ENCODE data around the gene SDSL.

The SDSL gene

GRCh38 chr12:113440336-113440735 lies 18.2 kb downstream of the SDSL start:
- H3K27me3 ChIP-seq (ENCODE audit: control insufficient read depth in 1 of 2, insufficient read depth in 2 of 2, low read length in 2 of 2), result peaks cover 0 to 10% of the 10 kb centered on the region in 2 donors
- no peak overlapping the region for H3K9ac ChIP-seq (ENCODE audit: low read length)
- no peak overlapping the region for H3K4me3 ChIP-seq (ENCODE audit: low read depth in 1 of 2, low read length in 2 of 2)
- no peaks in the 10 kb centered on the region for H3K4me1 ChIP-seq (ENCODE audit: insufficient read depth, low read length)
- H3K36me3 ChIP-seq (ENCODE audit: insufficient read depth, low read length), result no peaks in the 10 kb centered on the region
- H3K9me3 ChIP-seq (ENCODE audit: low read length), result no peaks in the 10 kb centered on the region
- H3K27ac ChIP-seq (ENCODE audit: low read depth, low read length), result no peak overlapping the region

GRCh38 chr12:113440947-113441782 lies 19.0 kb downstream of the SDSL start:
- Histone ChIP-seq H3K4me1 (ENCODE audit: insufficient read depth, low read length) (no peaks in the 10 kb centered on the region), H3K27ac (ENCODE audit: low read depth, low read length) (no peak overlapping the region), H3K4me3 (ENCODE audit: low read depth in 1 of 2, low read length in 2 of 2) (no peak overlapping the region), H3K9me3 (ENCODE audit: low read length) (no peaks in the 10 kb centered on the region), H3K36me3 (ENCODE audit: insufficient read depth, low read length) (no peaks in the 10 kb centered on the region), H3K27me3 (ENCODE audit: control insufficient read depth in 1 of 2, insufficient read depth in 2 of 2, low read length in 2 of 2) (peaks cover 0 to 10% of the 10 kb centered on the region in 2 donors), H3K9ac (ENCODE audit: low read length) (no peak overlapping the region)

- no peak overlapping the region for H3K27ac ChIP-seq (ENCODE audit: low read depth, low read length)
- H3K27me3 ChIP-seq (ENCODE audit: control insufficient read depth in 1 of 2, insufficient read depth in 2 of 2, low read length in 2 of 2), result peaks cover 0 to 10% of the 10 kb centered on the region in 2 donors
- no peak overlapping the region for H3K4me3 ChIP-seq (ENCODE audit: low read depth in 1 of 2, low read length in 2 of 2)
- H3K36me3 ChIP-seq (ENCODE audit: insufficient read depth, low read length), result no peaks in the 10 kb centered on the region
- no peak overlapping the region for H3K9ac ChIP-seq (ENCODE audit: low read length)
- no peaks in the 10 kb centered on the region for H3K9me3 ChIP-seq (ENCODE audit: low read length)
- no peaks in the 10 kb centered on the region for H3K4me1 ChIP-seq (ENCODE audit: insufficient read depth, low read length)
These were observed 20.9 kb downstream of the SDSL start for GRCh38 chr12:113443030-113443539.

DNA sequence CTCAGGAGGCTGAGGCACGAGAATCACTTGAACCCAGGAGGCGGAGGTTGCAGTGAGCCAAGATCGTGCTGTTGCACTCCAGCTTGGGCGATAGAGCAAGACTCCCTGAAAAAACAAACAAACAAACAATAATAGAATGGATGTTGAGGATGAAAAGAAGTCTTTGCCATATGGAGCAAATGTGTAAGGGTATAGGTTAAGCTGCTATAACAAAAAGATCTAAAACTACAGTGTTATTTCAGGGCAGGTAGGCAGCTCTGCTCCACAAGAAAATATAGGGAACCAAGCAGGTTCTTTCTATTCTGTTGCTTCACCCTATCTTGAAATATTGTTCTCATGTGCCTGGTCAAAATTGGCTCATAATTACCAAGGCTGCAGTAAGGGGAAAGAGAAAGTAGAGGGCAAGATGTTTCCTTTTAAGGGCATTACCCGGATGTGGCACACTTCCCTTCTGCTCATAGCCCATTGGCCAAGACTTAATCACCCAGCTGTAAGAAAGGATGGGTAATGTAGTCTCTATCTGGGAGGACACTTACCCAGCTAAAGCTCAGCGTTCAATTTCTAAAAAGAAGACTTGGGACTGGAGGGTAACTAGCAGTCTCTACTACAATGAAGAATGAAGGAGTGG lies 23.5 kb downstream of the SDSL start:
- Histone ChIP-seq H3K9ac (ENCODE audit: low read length) (no peak overlapping the region), H3K4me1 (ENCODE audit: insufficient read depth, low read length) (no peaks in the 10 kb centered on the region), H3K27me3 (ENCODE audit: control insufficient read depth in 1 of 2, insufficient read depth in 2 of 2, low read length in 2 of 2) (peaks cover 0 to 5% of the 10 kb centered on the region in 2 donors)

GRCh38 chr12:113448873-113449272 lies 26.7 kb downstream of the SDSL start:
- no peak overlapping the region for H3K9ac ChIP-seq (ENCODE audit: low read length)
- no peaks in the 10 kb centered on the region for H3K9me3 ChIP-seq (ENCODE audit: low read length)
- no peaks in the 10 kb centered on the region for H3K36me3 ChIP-seq (ENCODE audit: insufficient read depth, low read length)
- no peaks in the 10 kb centered on the region for H3K4me1 ChIP-seq (ENCODE audit: insufficient read depth, low read length)
- H3K27ac ChIP-seq (ENCODE audit: low read depth, low read length), result no peak overlapping the region
- H3K4me3 ChIP-seq (ENCODE audit: low read depth in 1 of 2, low read length in 2 of 2), result no peak overlapping the region
- no peaks in the 10 kb centered on the region for H3K27me3 ChIP-seq (ENCODE audit: control insufficient read depth in 1 of 2, insufficient read depth in 2 of 2, low read length in 2 of 2)

More for the DNA sequence above, 23.5 kb downstream of the SDSL start:
- no peak overlapping the region for H3K4me3 ChIP-seq (ENCODE audit: low read depth in 1 of 2, low read length in 2 of 2)
- no peaks in the 10 kb centered on the region for H3K9me3 ChIP-seq (ENCODE audit: low read length)
- no peak overlapping the region for H3K27ac ChIP-seq (ENCODE audit: low read depth, low read length)
- no peaks in the 10 kb centered on the region for H3K36me3 ChIP-seq (ENCODE audit: insufficient read depth, low read length)

DNA sequence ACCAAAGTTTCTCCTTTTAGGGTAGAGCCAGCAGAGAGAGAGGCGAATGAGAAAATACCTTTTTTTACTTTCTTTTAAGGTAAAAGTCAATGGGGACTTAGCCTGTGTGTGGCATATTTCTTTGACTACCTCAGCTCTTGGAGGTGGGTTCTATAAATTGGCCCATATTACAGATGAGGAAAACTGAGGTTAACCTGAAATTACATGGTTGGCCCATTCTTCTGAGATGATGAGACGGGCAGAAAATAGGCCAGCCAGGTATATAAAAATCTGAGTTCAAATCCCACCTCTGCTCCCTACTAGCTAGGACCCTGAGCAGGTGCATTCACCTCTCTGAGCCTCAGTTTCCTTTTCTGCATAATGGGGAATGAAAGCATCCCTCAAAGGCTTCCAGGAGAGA lies 27.1 kb downstream of the SDSL start:
- no peak overlapping the region for H3K27ac ChIP-seq (ENCODE audit: low read depth, low read length)
- no peaks in the 10 kb centered on the region for H3K27me3 ChIP-seq (ENCODE audit: control insufficient read depth in 1 of 2, insufficient read depth in 2 of 2, low read length in 2 of 2)
- H3K9ac ChIP-seq (ENCODE audit: low read length), result no peak overlapping the region

DNA sequence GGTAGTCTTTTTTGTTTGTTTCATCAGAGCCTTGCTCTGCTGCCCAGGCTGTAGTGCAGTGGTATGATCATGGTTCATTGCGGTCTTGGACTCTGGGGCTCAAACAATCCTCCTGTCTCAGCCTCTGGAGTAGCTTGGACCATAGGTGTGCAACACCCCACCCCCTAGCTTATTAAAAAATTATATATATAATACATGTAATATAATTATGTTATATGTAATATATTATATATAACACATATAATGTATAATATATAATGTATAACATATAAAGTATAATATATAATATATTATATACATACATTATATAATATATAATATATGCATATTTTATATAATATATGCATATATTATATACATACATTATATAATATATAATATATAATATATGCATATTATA lies 27.7 kb downstream of the SDSL start:
- Histone ChIP-seq H3K36me3 (ENCODE audit: insufficient read depth, low read length) (no peaks in the 10 kb centered on the region), H3K4me3 (ENCODE audit: low read depth in 1 of 2, low read length in 2 of 2) (no peak overlapping the region), H3K27ac (ENCODE audit: low read depth, low read length) (no peak overlapping the region), H3K9ac (ENCODE audit: low read length) (no peak overlapping the region), H3K4me1 (ENCODE audit: insufficient read depth, low read length) (no peaks in the 10 kb centered on the region), H3K27me3 (ENCODE audit: control insufficient read depth in 1 of 2, insufficient read depth in 2 of 2, low read length in 2 of 2) (no peaks in the 10 kb centered on the region), H3K9me3 (ENCODE audit: low read length) (no peaks in the 10 kb centered on the region)

More for the DNA sequence above, 27.1 kb downstream of the SDSL start:
- Histone ChIP-seq H3K36me3 (ENCODE audit: insufficient read depth, low read length) (no peaks in the 10 kb centered on the region), H3K4me1 (ENCODE audit: insufficient read depth, low read length) (no peaks in the 10 kb centered on the region), H3K4me3 (ENCODE audit: low read depth in 1 of 2, low read length in 2 of 2) (no peak overlapping the region), H3K9me3 (ENCODE audit: low read length) (no peaks in the 10 kb centered on the region)

GRCh38 chr12:113452458-113452857 lies 30.3 kb downstream of the SDSL start:
- Histone ChIP-seq H3K27ac (ENCODE audit: low read depth, low read length) (no peak overlapping the region), H3K9me3 (ENCODE audit: low read length) (no peaks in the 10 kb centered on the region), H3K36me3 (ENCODE audit: insufficient read depth, low read length) (no peaks in the 10 kb centered on the region), H3K9ac (ENCODE audit: low read length) (no peak overlapping the region), H3K27me3 (ENCODE audit: control insufficient read depth in 1 of 2, insufficient read depth in 2 of 2, low read length in 2 of 2) (peaks cover 0 to 3% of the 10 kb centered on the region in 2 donors), H3K4me1 (ENCODE audit: insufficient read depth, low read length) (no peaks in the 10 kb centered on the region), H3K4me3 (ENCODE audit: low read depth in 1 of 2, low read length in 2 of 2) (no peak overlapping the region)

- no peaks in the 10 kb centered on the region for H3K36me3 ChIP-seq (ENCODE audit: insufficient read depth, low read length)
- H3K27ac ChIP-seq (ENCODE audit: low read depth, low read length), result no peak overlapping the region
- peaks cover 0 to 3% of the 10 kb centered on the region in 2 donors for H3K27me3 ChIP-seq (ENCODE audit: control insufficient read depth in 1 of 2, insufficient read depth in 2 of 2, low read length in 2 of 2)
- H3K9me3 ChIP-seq (ENCODE audit: low read length), result no peaks in the 10 kb centered on the region
- no peaks in the 10 kb centered on the region for H3K4me1 ChIP-seq (ENCODE audit: insufficient read depth, low read length)
- H3K4me3 ChIP-seq (ENCODE audit: low read depth in 1 of 2, low read length in 2 of 2), result no peak overlapping the region
- no peak overlapping the region for H3K9ac ChIP-seq (ENCODE audit: low read length)
These were observed 31.1 kb downstream of the SDSL start for GRCh38 chr12:113453330-113453729.

- no peaks in the 10 kb centered on the region for H3K36me3 ChIP-seq (ENCODE audit: insufficient read depth, low read length)
These were observed 34.0 kb downstream of the SDSL start for GRCh38 chr12:113456199-113456598.

DNA sequence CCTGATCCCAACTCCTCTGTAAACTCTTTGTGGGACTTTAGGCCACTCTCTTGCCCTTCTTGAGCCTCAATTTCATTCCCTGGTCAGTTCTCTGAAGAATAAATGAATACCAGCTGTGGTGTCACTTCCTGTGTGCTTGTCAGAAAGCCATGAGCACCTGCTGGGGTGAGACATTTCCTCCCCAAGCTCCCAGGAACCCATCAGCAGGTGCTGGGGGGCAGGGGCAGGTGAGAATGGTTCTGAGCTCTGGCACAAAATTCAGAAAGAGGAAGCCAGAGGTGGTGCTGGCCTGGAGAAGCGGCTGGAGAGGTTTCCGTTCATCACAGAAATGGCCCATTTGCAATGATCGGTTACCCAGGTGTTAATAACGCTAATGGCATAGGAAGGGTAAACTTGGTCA lies 34.6 kb downstream of the SDSL start:
- no peaks in the 10 kb centered on the region for H3K4me1 ChIP-seq (ENCODE audit: insufficient read depth, low read length)
- H3K27ac ChIP-seq (ENCODE audit: low read depth, low read length), result no peak overlapping the region
- H3K9me3 ChIP-seq (ENCODE audit: low read length), result no peaks in the 10 kb centered on the region
- H3K9ac ChIP-seq (ENCODE audit: low read length), result no peak overlapping the region
- peaks cover 3 to 12% of the 10 kb centered on the region in 2 donors for H3K27me3 ChIP-seq (ENCODE audit: control insufficient read depth in 1 of 2, insufficient read depth in 2 of 2, low read length in 2 of 2)
- H3K36me3 ChIP-seq (ENCODE audit: insufficient read depth, low read length), result no peaks in the 10 kb centered on the region
- H3K4me3 ChIP-seq (ENCODE audit: low read depth in 1 of 2, low read length in 2 of 2), result no peak overlapping the region

More at GRCh38 chr12:113456199-113456598, 34.0 kb downstream of the SDSL start:
- H3K4me3 ChIP-seq (ENCODE audit: low read depth in 1 of 2, low read length in 2 of 2), result no peak overlapping the region
- no peak overlapping the region for H3K9ac ChIP-seq (ENCODE audit: low read length)
- H3K27me3 ChIP-seq (ENCODE audit: control insufficient read depth in 1 of 2, insufficient read depth in 2 of 2, low read length in 2 of 2), result peaks cover 3 to 12% of the 10 kb centered on the region in 2 donors
- no peaks in the 10 kb centered on the region for H3K9me3 ChIP-seq (ENCODE audit: low read length)
- no peak overlapping the region for H3K27ac ChIP-seq (ENCODE audit: low read depth, low read length)
- no peaks in the 10 kb centered on the region for H3K4me1 ChIP-seq (ENCODE audit: insufficient read depth, low read length)
